ENCODE data around the gene FADS3.

GRCh38 chr11:61885784-61886580 lies 5.4 kb downstream of the FADS3 start:
- TF ChIP-seq CTCF (IDR thresholded peaks at IDR 0.05) (no peak), POLR2A (IDR thresholded peaks at IDR 0.05) (no peak), EP300 (IDR thresholded peaks at IDR 0.05) (no peak)

Data from upper lobe of left lung (tissue), 4 donors.